HepG2 (cell line): ENCODE results near the gene CDCA5. TPM values are rescaled to one million over a fixed set of nuclear protein-coding genes. Genes with fewer than 3 reads are reported as not detected.

Experiments used
- ARID3A ChIP-seq: IDR thresholded peaks from 2 replicates; pipeline ENCODE4 v1.6.1; 2012; ENCODE audit warnings: low read depth, low read length, improper control_type of control experiment
- ARID5B ChIP-seq: IDR thresholded peaks from 2 replicates; pipeline ENCODE4 v1.4.0; 2020; ENCODE audit warnings: mild to moderate bottlenecking, missing genetic modification reagents
- ATRX ChIP-seq: sonication (generic); formaldehyde crosslinking; IDR thresholded peaks from 2 replicates; pipeline ENCODE4 v1.4.0; 2020; ENCODE audit warnings: missing genetic modification reagents, borderline replicate concordance
- CSRNP1 ChIP-seq: sonication (generic); formaldehyde crosslinking; IDR thresholded peaks from 2 replicates; pipeline ENCODE4 v1.8.1; 2023; ENCODE audit warnings: mild to moderate bottlenecking, missing genetic modification reagents
- LRRFIP1 ChIP-seq: sonication (generic); formaldehyde crosslinking; conservative IDR thresholded peaks from 2 replicates; pipeline ENCODE4 v1.4.0; 2020; ENCODE audit warnings: missing genetic modification reagents
- MIER2 ChIP-seq: IDR thresholded peaks from 2 replicates; pipeline ENCODE4 v1.6.1; 2016; ENCODE audit warnings: missing biosample characterization, missing genetic modification reagents
- REXO4 ChIP-seq: sonication (generic); formaldehyde crosslinking; IDR thresholded peaks from 2 replicates; pipeline ENCODE4 v1.8.0; 2022; ENCODE audit warnings: missing genetic modification reagents, mild to moderate bottlenecking, borderline replicate concordance
- SMAD9 ChIP-seq: sonication (generic); formaldehyde crosslinking; IDR thresholded peaks from 2 replicates; pipeline ENCODE4 v1.5.1; 2020; ENCODE audit warnings: mild to moderate bottlenecking, missing genetic modification reagents
- XBP1 ChIP-seq: sonication (generic); formaldehyde crosslinking; IDR thresholded peaks from 2 replicates; pipeline ENCODE4 v1.5.0; 2020; ENCODE audit warnings: missing genetic modification reagents
- ZBTB21 ChIP-seq: sonication (generic); formaldehyde crosslinking; IDR thresholded peaks from 2 replicates; pipeline ENCODE4 v1.4.0; 2020; ENCODE audit warnings: missing genetic modification reagents
- ZKSCAN5 ChIP-seq: sonication (generic); formaldehyde crosslinking; IDR thresholded peaks from 2 replicates; pipeline ENCODE4 v1.5.1; 2020; ENCODE audit warnings: mild to moderate bottlenecking, missing genetic modification reagents
- ZNF333 ChIP-seq: sonication (generic); formaldehyde crosslinking; IDR thresholded peaks from 2 replicates; pipeline ENCODE4 v1.4.0; 2020; ENCODE audit warnings: mild to moderate bottlenecking, missing genetic modification reagents, borderline replicate concordance
- ZNF367 ChIP-seq: sonication (generic); formaldehyde crosslinking; IDR thresholded peaks from 2 replicates; pipeline ENCODE4 v1.4.0; 2020; ENCODE audit warnings: missing genetic modification reagents, borderline replicate concordance
- ZNF431 ChIP-seq: sonication (generic); formaldehyde crosslinking; IDR thresholded peaks from 2 replicates; pipeline ENCODE4 v1.9.0; 2022; ENCODE audit warnings: missing genetic modification reagents, low read depth, mild to moderate bottlenecking, borderline replicate concordance
- ZNF652 ChIP-seq: IDR thresholded peaks from 2 replicates; pipeline ENCODE4 v1.6.1; 2016; ENCODE audit warnings: low read depth, borderline replicate concordance
- ZNF7 ChIP-seq: IDR thresholded peaks from 2 replicates; pipeline ENCODE4 v1.6.1; 2016; ENCODE audit warnings: missing biosample characterization, missing genetic modification reagents
- ZSCAN5A ChIP-seq: sonication (generic); formaldehyde crosslinking; IDR thresholded peaks from 2 replicates; pipeline ENCODE4 v1.8.0; 2022; ENCODE audit warnings: mild to moderate bottlenecking, missing genetic modification reagents, borderline replicate concordance
- polyA plus RNA-seq, 8 experiments: library from polyadenylated mRNA; depleted of rRNA in 3 of 8; stranded (reverse) in 7 of 8; unstranded in 1 of 8; fragments of >200 nt; fragmentation: Illumina TruSeq in 4 of 8; extraction: Trizol in 4 of 8; gene quantifications; 2 replicates each; pipeline versions ENCODE4 v1.2.1 to v1.2.3, GENCODE V29; 2011 to 2016; ENCODE audit warnings: low read depth in 4 of 8, missing spikeins in 1 of 8, mixed read lengths in 1 of 8; ENCODE audit not compliant: insufficient read depth in 1 of 8
- total RNA-seq, 5 experiments: library from RNA; depleted of rRNA; stranded (reverse); fragments of >200 nt; fragmentation: Illumina TruSeq; extraction: Trizol; gene quantifications; 2 replicates each; pipeline ENCODE4 v1.2.3, GENCODE V29; 2016; ENCODE audit warnings: low read depth in 1 of 5

CDCA5 gene
- total and polyA plus RNA-seq, 2 of the 13 experiments (the other 11 are each of a cell fraction or from before 2014, with no cell fraction given): 13.5 to 50.6 TPM

- TF ChIP-seq LRRFIP1 (CRISPR knock-in tag): no peak; the same call in 1 of the 2 replicates
- TF ChIP-seq REXO4 (CRISPR knock-in tag): no peak
- peak; percentile 67; the same call in 1 of the 2 replicates for TF ChIP-seq MIER2 (CRISPR knock-in tag)
- no peak for TF ChIP-seq SMAD9
- no peak for TF ChIP-seq ZKSCAN5
- TF ChIP-seq ARID5B (CRISPR knock-in tag): peak; percentile 60
- no peak; the same call in 1 of the 2 replicates for TF ChIP-seq ZNF431
- TF ChIP-seq ZNF652 (CRISPR knock-in tag): no peak
- no peak for TF ChIP-seq ZBTB21
- TF ChIP-seq ATRX (CRISPR knock-in tag): no peak
- 0 out of 2 replicates have a peak, but pooled peaks have one; percentile 37 for TF ChIP-seq ARID3A
- TF ChIP-seq ZNF367 (CRISPR knock-in tag): no peak
- TF ChIP-seq XBP1 (CRISPR knock-in tag): no peak; the same call in 1 of the 2 replicates
- 0 out of 2 replicates have a peak, but pooled peaks have one; percentile 60 for TF ChIP-seq ZNF333
- no peak for TF ChIP-seq CSRNP1
- TF ChIP-seq ZNF7 (CRISPR knock-in tag): no peak
- peak; percentile 64; the same call in 1 of the 2 replicates for TF ChIP-seq ZSCAN5A (CRISPR knock-in tag)
Observed at GRCh38 chr11:65095974-65096806, 12.3 kb upstream of the CDCA5 start, which contains the start of gene VPS51 (continued).
